ENCODE measurements around the gene ATXN7.

ATXN7 gene

DNA sequence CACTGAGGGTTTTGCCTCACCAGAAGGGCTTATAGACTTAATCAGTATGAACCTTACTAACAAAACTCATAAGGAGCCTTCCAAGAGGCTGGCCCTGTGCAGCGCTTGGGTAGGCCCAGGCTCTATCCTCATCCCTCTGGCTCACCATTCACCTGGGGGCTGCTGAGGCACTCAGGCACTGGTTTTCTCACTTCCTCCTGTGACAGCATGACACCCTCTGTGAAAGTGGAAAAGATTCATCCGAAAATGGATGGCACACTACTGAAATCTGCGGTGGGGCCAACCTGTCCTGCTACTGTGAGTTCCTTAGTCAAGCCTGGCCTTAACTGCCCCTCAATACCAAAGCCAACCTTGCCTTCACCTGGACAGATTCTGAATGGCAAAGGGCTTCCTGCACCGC, 118.3 kb downstream of the ATXN7 start:
- DNase-seq (ENCODE audit: low read depth in 2 of 2, low spot score in 1 of 2): no peak

DNA sequence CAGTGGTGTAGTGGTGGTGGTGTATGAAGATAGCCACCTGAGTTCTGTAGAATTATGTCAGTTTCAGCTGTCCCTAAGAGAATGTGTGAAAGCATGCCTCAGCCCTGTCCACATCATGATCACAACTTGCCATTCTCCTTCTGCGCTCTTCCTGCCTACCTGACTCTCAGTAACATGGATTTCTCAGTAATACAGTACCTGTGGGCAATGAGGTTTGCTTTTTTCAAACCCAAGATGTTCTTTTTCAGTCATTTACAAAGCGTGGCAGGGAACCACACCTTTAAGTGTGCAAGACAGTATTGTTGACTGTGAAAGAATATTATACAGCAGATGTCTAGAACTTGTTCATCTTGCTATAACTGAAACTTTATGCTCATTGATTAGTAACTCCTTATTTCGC, 120.7 kb downstream of the ATXN7 start:
- no peak for DNase-seq (ENCODE audit: low read depth in 2 of 2, low spot score in 1 of 2)

DNA sequence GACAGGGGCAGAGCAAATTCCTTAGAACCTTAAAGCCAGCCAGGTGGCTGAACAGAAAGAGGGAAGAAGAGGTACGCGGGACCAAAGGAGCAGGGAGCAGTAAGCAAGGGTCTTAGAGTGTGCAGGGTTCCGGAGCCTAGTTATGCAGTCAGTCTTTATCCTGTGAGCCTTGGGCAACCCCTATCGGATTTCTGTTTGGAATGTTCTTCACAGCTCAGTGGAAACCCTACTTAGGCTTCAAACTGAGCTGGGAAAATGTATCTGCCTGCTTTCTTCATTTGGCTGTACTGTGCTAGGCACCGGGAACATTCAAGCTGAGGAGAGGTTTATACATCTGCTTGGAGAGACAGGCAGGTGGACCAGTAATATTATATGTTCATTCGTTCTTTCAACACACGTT, 122.5 kb downstream of the ATXN7 start:
- no peak for DNase-seq (ENCODE audit: low read depth in 2 of 2, low spot score in 1 of 2)

DNA sequence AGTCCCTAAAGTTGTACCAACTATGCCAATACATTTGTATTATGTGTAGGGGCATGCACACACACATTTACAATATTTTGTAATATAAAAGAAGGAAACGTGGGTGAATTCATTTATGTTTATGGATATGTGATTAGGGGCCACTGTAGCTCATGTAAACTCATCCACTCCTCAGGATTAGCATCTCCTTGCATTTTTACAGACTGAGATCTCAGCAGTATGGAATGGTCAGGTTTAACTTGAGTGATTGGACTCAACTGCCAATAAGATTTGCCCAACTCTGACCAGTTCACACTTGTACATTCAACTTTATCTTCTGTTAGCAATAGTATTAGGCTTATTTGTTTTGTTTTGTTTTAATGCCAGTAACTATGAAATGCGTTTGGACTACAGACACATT, 123.2 kb downstream of the ATXN7 start:
- DNase-seq (ENCODE audit: low read depth in 2 of 2, low spot score in 1 of 2): no peak

DNA sequence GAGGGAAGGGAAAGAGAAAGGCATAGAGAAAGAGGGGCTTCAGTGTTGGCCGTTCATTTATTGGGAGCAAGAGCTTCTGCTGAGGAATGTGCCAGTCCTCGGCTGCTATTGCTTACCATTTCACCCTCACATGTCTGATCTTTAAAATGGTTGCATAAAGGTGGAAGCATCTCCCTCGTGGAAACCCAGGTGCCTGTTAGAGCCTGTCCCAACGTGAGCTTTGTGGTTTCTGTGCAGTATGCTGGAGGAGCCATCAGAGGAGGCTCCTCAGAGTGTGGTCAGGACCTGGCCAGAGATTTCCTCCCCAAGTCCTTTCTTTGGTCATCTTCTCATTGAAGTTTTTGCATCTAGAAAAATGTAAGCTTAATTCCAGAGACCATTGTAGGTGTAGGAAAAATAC, 125.3 kb downstream of the ATXN7 start:
- DNase-seq (ENCODE audit: low read depth in 2 of 2, low spot score in 1 of 2): no peak

DNA sequence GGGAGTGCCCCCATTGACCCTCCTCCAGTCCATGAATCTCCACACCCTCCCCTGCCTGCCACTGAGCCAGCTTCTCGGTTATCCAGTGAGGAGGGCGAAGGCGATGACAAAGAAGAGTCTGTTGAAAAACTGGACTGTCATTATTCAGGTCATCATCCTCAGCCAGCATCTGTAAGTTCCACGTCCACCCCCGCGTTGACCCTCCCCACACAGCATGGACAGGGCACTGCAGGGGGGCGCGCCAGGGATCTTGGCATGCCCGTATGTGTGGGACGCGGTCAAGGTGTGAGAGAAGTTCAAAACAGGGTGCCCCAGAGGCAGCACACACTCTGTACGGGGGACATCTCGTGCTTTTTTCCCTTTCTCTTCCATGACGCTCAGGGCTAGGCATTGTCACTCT, 126.5 kb downstream of the ATXN7 start:
- no peak for DNase-seq (ENCODE audit: low read depth in 2 of 2, low spot score in 1 of 2)

DNA sequence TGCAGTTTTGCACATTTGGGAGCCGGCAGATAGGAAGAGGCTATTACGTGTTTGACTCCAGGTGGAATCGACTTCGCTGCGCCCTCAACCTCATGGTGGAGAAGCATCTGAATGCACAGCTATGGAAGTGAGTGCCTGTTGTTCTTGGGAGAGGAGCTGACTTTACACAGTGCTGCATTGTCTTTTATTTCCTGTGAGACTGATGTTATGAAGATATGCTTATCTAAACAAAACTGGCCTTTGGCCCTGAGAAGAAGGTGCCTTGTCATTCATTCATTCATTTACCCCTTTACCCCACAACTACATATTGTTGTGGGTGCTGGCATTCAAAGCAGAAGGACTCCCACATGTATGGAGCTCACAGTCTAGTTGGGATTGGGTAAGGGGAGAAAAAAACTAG, 127.1 kb downstream of the ATXN7 start:
- no peak for DNase-seq (ENCODE audit: low read depth in 2 of 2, low spot score in 1 of 2)

DNA sequence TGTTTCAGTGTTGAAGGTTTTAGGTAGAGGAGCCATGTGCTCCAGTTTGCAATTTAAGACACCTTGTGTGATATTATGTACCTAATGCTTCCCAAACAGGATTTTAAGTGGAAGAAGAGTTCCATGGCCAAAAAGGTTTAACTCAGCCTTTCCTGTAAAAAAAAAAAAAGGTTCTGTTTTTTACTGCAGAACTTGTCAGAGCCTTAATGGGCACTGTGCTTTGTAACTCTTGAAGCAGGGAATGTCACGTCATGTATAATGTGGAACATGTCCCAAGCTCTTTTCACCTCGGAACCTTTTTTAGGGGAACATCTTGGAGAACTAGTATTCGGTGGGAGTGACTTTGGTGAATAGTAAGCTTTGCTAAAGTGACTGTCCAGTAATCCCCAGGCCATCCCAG, 128.0 kb downstream of the ATXN7 start:
- no peak for DNase-seq (ENCODE audit: low read depth in 2 of 2, low spot score in 1 of 2)

DNA sequence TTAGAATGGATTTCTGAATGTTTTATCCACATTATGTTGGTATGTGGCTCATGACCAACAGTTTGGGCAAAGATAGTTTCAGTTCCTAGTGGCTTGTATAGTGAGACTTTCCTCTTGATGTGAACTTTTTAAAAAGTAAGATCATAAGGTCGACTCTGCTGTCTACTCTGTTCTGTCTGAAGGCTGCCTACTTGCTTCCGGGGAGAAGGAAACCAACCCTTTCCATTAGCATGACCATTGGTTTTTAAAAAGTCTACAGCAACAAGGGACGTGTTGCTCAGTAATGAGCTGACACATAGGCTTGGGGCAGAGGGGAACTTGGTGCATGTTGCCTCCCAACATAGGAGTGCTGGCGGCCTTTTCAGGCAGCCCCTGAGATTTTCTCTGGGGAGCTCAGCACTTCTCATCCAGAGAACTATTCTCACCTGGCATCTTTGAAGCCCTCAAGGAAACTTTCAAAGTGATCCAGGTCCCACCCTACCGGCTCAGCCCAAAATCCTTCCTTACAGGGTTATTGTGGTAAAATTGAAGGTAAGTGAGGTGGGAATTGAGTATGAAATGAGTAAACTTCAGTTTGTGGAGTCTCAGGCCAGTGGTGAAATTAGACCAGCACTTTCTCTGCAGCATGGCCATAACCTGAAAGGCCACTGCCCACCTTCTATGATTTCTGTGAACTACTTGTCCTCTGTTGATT, 129.0 kb downstream of the ATXN7 start:
- DNase-seq (ENCODE audit: low read depth in 2 of 2, low spot score in 1 of 2): no peak

DNA sequence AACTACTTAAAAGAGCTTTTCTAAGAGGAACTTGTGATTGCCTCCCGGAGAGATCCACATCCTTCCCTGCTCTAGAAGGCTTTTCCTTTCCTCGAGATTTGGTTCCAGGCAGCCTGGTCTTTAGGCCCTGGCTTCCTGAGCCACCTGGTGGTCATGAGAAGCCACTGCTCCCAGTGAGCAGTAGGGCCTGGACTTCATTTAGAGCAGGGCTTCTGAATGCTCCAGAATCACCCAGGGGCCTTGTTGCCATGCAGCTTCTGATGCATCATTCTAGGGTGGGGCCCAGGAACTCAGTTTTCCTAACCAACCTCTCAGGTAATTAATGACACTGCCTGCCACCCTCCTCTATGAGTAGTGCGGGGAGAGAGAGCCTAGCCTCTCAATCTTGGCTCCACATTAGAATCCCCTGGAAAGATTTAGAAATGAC, 130.0 kb downstream of the ATXN7 start:
- peak; percentile 12 to 22 for DNase-seq (ENCODE audit: low read depth in 2 of 2, low spot score in 1 of 2)

DNA sequence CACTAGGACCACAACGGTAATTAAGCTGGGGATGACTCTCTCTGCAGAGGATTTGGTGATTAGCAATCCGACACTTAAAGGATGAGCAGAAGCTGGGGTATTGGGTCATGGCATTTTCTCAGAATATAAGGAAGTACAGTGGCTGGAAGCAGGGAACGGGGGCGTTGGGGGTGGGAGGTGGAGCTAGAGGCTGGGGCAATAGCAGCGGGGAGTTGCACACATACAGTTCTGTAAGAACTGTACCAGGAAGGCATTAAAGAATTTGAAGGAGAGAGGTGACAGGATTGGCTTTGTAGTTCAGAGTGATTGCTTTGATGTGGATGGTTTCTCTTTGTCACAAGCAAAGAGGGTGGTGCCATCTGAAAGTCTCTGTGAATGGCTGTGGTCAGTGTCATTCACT, 131.4 kb downstream of the ATXN7 start:
- no peak for DNase-seq (ENCODE audit: low read depth in 2 of 2, low spot score in 1 of 2)

DNA sequence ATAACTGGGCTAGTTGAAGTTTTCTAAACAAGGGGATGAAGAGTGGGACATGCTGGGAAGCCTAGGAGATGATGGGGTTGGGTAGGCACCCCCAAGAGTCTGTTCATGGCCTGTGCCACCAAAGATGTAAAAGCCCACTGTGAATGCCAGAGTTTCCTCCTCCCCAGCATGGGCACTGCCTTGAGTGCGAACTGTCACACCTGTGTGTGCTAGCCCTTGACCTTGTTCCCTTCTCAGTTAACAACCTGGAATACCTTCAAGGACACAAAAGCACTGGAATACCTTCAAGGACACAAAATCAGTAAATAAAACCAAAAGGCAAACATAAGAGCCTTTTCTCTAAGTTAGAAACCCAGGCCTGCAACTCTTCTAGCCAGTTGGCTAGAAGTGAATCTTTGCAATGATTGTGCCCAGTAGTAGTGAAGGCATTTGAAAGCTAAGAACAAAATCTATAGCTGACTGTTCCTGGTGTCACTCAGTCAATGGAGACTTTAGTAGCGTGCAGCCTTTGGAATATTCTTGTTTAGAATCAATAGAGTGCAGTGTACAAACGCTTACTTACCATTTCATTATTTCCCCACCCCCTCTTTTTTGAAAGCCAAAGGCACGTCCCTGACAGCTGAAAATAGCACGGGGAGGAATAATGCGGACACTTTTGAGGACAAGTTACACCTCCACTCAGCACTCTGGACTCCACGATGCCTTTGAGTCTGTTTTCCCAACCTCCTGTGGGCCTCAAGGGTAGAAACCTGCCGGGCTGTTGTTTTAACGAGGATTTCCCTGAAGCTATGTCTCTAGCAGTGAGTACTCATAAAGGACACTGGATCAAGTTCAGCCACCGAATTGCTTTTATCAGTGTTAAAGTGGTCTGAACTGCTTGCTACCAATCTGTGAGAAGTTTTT, 135.4 kb downstream of the ATXN7 start:
- no peak for DNase-seq (ENCODE audit: low read depth in 2 of 2, low spot score in 1 of 2)

DNA sequence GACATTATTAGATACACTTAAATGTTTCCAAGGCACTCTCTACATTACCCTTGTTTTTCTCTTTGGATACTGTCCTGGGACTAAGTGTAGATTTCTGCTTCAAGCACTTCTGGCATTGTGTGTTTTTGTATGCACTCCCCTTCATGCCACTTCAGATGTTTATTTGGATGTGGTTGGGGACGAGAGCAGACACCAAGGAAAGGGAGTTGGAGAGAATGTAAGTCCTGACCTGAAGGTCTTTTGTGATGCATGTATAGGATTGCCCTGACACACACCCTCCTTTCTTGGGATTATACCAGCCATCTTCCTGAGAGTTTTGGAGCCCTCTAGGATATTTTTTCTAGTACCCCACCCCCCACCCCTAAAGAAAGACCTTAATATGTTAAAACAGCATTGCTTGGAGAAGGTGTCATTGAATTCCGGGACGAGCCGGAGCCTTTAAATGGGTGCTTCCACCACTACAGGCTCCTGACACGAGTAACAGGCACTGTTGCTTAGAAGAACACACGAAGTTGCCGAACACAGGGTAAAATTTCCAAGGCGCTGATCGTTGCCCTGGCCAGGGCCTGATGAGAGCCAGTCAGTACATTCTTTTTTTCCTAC, 136.9 kb downstream of the ATXN7 start:
- no peak for DNase-seq (ENCODE audit: low read depth in 2 of 2, low spot score in 1 of 2)

DNA sequence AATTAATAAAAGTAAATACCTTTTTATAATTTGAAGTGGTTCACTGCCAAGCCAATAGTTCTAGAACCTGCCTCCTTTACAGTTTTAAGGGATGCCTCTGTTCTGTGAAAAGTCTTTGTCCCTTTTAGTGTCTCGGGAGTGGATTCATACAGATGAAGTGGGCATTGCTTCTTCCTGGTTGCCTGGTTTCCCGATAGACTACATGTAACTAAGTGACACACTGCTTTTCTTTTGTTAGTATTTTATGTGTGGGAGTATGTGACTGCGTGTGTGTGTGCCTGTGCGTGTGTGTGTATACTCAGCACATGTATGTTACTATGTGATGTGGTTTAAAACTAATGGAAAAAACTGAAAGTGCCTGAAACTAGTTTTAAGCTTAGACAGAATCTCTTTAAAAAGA, 138.6 kb downstream of the ATXN7 start:
- no peak for DNase-seq (ENCODE audit: low read depth in 2 of 2, low spot score in 1 of 2)

DNA sequence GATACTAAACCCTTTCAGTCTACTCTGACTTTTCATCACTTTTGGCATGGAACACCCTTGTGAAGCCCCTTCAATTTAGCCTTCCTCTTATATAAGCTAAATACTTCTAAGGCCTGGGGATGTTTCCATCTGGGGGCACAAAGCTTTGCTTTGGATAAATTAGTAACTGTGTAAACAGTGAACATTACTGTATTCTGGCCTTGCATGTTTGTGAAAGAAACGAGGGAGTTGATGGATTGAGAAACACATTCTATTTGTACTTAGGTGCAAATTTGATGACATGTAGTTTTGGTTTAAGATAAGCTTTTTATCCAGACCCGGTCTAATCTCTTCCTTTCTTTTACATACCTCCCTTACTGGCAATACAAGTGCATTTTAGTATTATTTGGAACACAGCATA, 139.9 kb downstream of the ATXN7 start:
- DNase-seq (ENCODE audit: low read depth in 2 of 2, low spot score in 1 of 2): no peak

DNA sequence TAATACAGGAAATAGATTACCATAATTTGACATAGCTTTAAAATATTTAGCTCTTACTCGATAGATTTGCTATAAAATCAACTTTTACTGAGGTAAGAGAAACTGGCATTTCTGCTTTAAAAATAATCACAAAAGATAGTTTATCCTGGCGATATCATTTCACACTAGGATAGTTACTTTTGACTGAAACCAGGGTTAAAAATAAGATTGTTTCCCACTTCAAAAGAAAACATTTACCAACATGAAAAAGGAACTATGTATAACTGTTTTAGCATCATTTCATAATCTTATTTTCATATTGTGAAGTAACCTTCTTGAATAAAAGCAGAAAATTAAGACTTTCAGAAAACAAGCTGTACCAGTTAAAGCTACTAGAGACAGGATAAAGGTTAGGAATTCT, 144.3 kb downstream of the ATXN7 start:
- no peak for DNase-seq (ENCODE audit: low read depth in 2 of 2, low spot score in 1 of 2)

DNA sequence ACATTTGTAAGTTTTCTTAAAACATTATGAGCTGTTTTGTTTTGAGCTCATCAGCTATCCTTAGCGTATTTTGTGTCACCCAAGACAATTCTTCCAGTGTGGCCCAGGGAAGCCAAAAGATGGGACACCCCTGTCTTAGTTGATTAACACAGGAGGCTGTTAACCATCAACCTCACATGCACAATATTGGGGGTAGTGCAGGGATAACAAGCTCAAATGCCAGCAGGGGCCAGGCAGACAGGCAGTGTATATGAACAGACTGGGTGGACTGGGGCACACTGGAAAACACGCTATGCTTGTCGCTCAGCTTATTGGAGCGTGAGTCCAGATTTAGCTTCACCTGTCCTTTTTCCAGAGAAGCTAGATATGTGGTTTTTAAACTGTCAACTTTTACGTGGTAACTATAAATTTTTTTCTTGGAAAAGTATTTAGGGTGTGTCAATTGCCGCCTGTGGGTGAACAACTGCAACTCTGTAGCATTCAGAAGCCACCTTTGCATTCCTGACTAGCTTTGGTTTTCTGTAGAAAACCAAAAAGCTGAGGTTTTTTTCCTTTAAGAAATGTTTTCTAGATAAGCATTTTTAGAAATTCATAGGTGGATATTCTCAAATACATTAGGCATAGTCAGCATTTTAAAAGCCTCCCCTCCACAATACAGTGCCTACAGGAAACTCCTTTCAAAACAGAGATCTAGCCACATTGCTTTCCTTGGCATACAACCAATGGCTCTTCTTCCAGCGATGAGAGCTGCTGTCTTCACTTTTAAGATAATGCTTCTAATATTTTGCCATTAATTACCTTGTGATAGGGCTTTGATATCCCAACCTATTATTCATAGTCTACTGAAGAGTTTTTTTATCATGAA, 145.1 kb downstream of the ATXN7 start:
- no peak for DNase-seq (ENCODE audit: low read depth in 2 of 2, low spot score in 1 of 2)

DNA sequence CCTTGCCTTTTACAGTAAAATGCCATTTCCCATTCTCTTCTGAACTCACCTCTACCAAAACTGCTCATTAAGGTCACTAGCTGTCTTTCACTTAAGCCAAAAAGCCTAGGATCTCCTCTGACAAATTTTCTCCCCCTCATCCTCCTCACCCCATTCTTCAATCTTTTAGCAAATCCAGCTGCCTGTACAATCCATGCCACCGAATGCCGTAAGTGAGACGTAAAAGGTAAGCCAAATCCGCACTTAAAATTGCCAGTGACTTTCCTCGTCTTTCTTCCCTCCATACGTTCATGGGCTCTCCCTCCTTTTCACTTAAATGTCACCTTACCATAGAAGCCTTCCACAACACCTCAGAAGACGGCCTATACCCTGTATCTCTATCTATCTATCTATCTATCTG, 145.9 kb downstream of the ATXN7 start:
- DNase-seq (ENCODE audit: low read depth in 2 of 2, low spot score in 1 of 2): no peak

DNA sequence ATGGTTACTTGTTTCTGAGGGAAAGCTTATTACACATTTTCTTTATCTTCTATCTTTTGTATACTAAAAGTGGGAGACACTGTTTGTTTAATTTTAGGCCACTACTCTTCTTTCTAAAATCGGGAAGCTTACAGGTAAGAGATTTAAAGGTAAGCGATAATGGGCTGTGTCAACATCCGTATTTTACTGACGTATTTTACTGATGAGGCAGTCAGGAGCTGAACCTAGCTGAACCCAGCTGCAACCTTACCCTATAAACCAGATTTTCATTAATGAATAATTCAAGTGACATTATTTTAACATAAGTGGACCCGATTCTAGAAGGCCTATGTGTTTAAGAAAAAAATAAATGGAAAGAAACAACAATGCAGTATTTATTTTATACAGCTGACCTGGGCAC, 146.5 kb downstream of the ATXN7 start:
- no peak for DNase-seq (ENCODE audit: low read depth in 2 of 2, low spot score in 1 of 2)

DNA sequence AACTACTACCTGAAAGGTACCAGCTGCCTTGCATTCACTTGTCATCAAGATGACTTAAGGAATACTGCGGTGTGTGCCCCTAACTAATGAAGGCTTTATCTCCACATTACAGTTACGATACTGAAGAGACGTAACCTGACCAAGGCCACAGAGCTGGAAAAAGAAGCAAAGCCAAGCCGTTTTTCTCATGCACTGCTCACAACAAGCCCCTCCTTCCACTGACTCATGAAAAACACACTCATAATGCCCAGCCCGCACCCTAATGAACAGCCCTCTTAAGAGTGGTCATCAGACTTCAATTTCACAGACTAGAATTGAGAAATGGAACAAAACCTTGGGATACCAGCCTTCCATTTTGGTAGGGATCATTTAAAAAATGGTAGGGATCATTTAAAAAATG, 148.0 kb downstream of the ATXN7 start:
- no peak for DNase-seq (ENCODE audit: low read depth in 2 of 2, low spot score in 1 of 2)

DNA sequence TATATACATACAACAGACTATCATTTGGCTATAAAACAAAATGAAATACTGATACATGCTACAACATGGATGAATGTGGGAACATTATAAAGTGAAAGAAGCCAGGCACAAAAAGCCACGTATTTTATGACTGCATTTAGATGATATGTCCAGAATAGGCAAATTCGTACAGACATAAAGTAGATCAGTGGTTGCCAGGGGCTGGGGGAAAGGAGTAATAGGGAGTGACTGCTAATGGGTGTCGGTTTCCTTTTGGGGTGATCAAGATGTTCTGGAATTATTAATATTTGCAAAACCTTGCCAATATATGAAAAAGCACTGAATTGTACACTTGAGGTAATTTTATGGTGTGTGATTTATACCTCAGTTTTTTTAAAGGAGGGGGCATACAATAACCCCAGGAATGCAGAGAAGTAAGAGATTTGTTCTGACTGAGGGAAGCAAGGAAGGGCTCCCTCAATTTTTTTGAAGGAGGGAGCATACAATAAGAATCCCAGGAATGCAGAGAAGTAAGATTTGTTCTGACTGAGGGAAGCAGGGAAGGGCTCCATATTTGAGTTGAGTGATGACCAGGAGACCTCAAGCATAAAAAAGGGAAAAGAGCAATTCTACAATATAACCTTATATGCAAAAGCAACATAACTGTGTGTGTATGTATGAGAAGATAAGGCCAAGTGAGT, 153.4 kb downstream of the ATXN7 start:
- no peak for DNase-seq (ENCODE audit: low read depth in 2 of 2, low spot score in 1 of 2)

Measured in stimulated activated CD8-positive, alpha-beta memory T cell treated with anti-CD3 and anti-CD28 coated beads, Interleukin-4, amount 100 ng/mL, for 4 hours (primary cell).